KMS-11 (cell line): ENCODE data around the gene NLRX1.
"Not testable (repeated sequence)": the region's sequence is repeated elsewhere in the genome, so short reads cannot be mapped to it uniquely, and the experiment has no call there.

Source experiments
- H2AFZ ChIP-seq: fragments of 200-600 bp; sonication (generic); 2 replicates; pipeline ENCODE4 v1.6.1; 2016; ENCODE audit warnings: antibody characterized with exemption, mixed run types, low read depth
- H3K27ac ChIP-seq: fragments of 200-600 bp; sonication (generic); 2 replicates; pipeline ENCODE4 v1.6.1; 2016; ENCODE audit warnings: mild to moderate bottlenecking, mixed run types
- H3K27me3 ChIP-seq: fragments of 200-600 bp; sonication (generic); 2 replicates; pipeline ENCODE4 v1.6.1; 2017; ENCODE audit warnings: mild to moderate bottlenecking, low read depth, mixed run types, moderate library complexity; ENCODE audit not compliant: insufficient read depth
- H3K36me3 ChIP-seq: fragments of 200-600 bp; sonication (generic); 2 replicates; pipeline ENCODE4 v1.6.1; 2017; ENCODE audit warnings: mild to moderate bottlenecking, mixed run types; ENCODE audit not compliant: insufficient read depth
- H3K4me1 ChIP-seq: fragments of 200-600 bp; sonication (generic); 2 replicates; pipeline ENCODE4 v1.6.1; 2016; ENCODE audit warnings: mild to moderate bottlenecking, low read depth, mixed run types; ENCODE audit not compliant: poor library complexity, severe bottlenecking
- H3K4me2 ChIP-seq: fragments of 200-600 bp; sonication (generic); 2 replicates; pipeline ENCODE4 v1.7.0; 2016; ENCODE audit warnings: mild to moderate bottlenecking, mixed run types
- H3K4me3 ChIP-seq: fragments of 200-600 bp; sonication (generic); IDR thresholded peaks from 2 replicates; pipeline ENCODE4 v1.6.1; 2017; ENCODE audit warnings: low read depth, low read length, mixed read lengths; ENCODE audit not compliant: insufficient read depth
- H3K79me2 ChIP-seq: fragments of 200-600 bp; sonication (generic); 2 replicates; pipeline ENCODE4 v1.6.1; 2016; ENCODE audit warnings: low read depth, mixed run types; ENCODE audit not compliant: insufficient read depth
- H3K9ac ChIP-seq: fragments of 200-600 bp; sonication (generic); 2 replicates; pipeline ENCODE4 v1.6.1; 2016; ENCODE audit warnings: mild to moderate bottlenecking, mixed run types
- H4K20me1 ChIP-seq: fragments of 200-600 bp; sonication (generic); 2 replicates; pipeline ENCODE4 v1.6.1; 2016; ENCODE audit warnings: mild to moderate bottlenecking, mixed run types; ENCODE audit not compliant: insufficient read depth
- TF ChIP-seq, protein P1 (sequence below): fragments of 200-600 bp; sonication (generic); conservative IDR thresholded peaks from 2 replicates; pipeline ENCODE4 v1.6.1; 2017; ENCODE audit warnings: low read depth, mild to moderate bottlenecking, antibody characterized with exemption, low read length, moderate library complexity, mixed read lengths

NLRX1 gene

DNA sequence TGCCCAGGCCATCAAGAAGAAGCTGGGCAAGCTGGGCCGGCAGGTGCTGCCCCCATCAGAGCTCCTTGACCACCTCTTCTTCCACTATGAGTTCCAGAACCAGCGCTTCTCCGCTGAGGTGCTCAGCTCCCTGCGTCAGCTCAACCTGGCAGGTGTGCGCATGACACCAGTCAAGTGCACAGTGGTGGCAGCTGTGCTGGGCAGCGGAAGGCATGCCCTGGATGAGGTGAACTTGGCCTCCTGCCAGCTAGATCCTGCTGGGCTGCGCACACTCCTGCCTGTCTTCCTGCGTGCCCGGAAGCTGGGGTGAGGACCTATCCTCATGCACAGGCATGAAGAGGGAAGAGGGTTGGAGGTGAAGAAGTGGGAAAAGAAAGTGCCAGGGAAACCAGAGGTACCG, 11.5 kb downstream of the NLRX1 start:
- Histone ChIP-seq H3K9ac (no peak overlapping the region), H3K4me2 (no peak overlapping the region)
- TF ChIP-seq, protein P1, sequence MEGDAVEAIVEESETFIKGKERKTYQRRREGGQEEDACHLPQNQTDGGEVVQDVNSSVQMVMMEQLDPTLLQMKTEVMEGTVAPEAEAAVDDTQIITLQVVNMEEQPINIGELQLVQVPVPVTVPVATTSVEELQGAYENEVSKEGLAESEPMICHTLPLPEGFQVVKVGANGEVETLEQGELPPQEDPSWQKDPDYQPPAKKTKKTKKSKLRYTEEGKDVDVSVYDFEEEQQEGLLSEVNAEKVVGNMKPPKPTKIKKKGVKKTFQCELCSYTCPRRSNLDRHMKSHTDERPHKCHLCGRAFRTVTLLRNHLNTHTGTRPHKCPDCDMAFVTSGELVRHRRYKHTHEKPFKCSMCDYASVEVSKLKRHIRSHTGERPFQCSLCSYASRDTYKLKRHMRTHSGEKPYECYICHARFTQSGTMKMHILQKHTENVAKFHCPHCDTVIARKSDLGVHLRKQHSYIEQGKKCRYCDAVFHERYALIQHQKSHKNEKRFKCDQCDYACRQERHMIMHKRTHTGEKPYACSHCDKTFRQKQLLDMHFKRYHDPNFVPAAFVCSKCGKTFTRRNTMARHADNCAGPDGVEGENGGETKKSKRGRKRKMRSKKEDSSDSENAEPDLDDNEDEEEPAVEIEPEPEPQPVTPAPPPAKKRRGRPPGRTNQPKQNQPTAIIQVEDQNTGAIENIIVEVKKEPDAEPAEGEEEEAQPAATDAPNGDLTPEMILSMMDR = no peak

DNA sequence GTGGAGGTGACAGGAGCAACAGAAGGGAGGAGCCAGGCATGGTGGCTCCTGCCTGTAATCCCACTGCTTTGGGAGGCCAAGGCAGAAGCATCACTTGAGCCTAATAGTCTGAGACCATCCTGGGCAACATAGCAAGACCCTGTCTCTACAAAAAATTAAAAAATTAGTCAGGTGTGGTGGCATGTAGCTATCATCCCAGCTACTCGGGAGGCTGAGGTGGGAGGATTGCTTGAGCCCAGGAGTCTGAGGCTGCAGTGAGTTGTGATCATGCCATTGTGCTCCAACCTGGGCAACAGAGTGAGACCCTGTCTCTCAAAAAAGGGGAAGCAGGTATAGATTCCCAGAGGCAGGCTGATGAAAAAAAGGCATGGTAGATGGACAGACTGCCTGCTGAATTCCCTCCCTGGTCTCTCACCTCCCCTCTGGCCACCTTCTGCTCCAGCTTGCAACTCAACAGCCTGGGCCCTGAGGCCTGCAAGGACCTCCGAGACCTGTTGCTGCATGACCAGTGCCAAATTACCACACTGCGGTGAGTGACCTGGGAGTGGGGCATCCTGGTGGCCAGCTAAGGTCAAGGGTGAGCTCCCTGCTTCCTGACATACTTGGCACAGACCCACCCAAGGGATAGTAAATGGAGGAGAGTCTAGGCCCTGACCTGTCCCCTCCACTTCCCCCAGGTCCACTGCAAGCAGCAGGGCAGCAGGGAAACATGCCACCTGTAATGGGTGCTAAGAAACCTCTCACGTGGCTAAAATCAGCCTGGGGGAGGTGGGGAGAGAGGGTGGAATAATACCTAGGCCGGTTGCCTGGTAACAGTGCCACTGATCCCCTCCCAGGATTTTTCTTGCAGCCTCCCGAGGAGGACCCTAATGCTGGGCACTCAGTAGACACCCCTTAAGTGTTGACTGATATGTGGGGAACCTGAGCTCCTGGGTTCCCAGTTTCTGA, 12.5 kb downstream of the NLRX1 start:
- Histone ChIP-seq H3K79me2 (no peaks in the 10 kb centered on the region), H4K20me1 (no peaks in the 10 kb centered on the region), H3K27ac (no peak overlapping the region), H3K27me3 (0 out of 2 replicates have a peak, but pooled peaks cover 1% of the 10 kb centered on the region), H3K4me2 (no peak overlapping the region), H3K4me1 (no peaks in the 10 kb centered on the region), H2AFZ (no peak overlapping the region), H3K4me3 (no peak overlapping the region), H3K36me3 (no peaks in the 10 kb centered on the region), H3K9ac (no peak overlapping the region)
- TF ChIP-seq, protein P1 = no peak

More for the DNA sequence above, 11.5 kb downstream of the NLRX1 start:
- Histone ChIP-seq H3K36me3 (no peaks in the 10 kb centered on the region), H4K20me1 (no peaks in the 10 kb centered on the region), H3K4me3 (no peak overlapping the region), H3K27ac (no peak overlapping the region), H3K27me3 (no peaks in the 10 kb centered on the region), H2AFZ (no peak overlapping the region), H3K79me2 (no peaks in the 10 kb centered on the region), H3K4me1 (no peaks in the 10 kb centered on the region)

DNA sequence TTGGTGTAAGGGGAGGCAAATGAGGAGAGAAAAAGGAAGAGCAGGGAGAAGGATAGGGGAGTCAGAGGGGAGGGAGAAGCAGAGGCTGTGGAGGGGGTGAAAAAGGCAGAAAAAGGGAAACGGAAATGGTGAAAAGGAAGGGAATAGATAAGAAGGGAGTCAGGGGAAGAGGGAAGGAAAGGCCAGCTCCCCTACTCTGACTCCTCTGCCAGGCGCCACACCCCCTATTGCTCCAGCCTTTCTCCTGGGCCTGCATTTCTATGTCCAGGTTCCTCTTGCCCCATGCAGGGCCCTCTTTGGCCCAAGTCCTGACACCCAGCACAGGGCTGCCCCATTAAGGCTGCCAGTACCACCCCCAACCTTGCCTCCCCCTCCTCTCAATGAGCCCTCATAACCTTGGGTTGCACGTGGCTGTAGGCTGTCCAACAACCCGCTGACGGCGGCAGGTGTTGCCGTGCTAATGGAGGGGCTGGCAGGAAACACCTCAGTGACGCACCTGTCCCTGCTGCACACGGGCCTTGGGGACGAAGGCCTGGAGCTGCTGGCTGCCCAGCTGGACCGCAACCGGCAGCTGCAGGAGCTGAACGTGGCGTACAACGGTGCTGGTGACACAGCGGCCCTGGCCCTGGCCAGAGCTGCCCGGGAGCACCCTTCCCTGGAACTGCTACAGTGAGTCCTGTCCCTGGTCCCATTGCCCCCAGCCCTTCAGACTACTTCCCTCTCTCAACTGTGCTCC, 13.3 kb downstream of the NLRX1 start:
- H3K4me2 ChIP-seq = no peak overlapping the region
- no peaks in the 10 kb centered on the region for H3K4me1 ChIP-seq
- no peak overlapping the region for H3K4me3 ChIP-seq
- TF ChIP-seq, protein P1 = no peak
- no peak overlapping the region for H3K9ac ChIP-seq
- H3K36me3 ChIP-seq = no peaks in the 10 kb centered on the region
- H4K20me1 ChIP-seq = no peaks in the 10 kb centered on the region
- H3K27ac ChIP-seq = no peak overlapping the region
- peaks cover 3% of the 10 kb centered on the region; the same call in 1 of the 2 replicates for H3K27me3 ChIP-seq
- no peak overlapping the region for H2AFZ ChIP-seq
- H3K79me2 ChIP-seq = no peaks in the 10 kb centered on the region

DNA sequence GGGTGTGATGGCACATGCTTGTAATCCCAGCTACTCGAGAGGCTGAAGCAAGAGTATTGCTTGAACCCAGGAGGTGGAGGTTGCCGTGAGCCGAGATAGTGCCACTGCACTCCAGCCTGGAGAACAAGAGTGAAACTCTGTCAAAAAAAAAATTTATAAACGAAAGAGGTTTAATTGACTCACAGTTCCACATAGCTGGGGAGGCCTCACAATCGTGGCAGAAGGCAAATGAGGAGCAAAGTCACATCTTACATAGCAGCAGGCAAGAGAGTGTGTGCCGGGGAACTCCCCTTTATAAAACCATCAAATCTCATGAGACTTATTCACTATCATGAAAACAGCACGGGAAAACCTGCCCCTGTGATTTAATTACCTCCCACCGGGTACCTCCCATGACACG, 15.9 kb downstream of the NLRX1 start:
- not testable (repeated sequence) for H3K36me3 ChIP-seq, H3K27me3 ChIP-seq, H3K4me3 ChIP-seq, H4K20me1 ChIP-seq, H3K4me1 ChIP-seq, H3K27ac ChIP-seq, H2AFZ ChIP-seq, H3K79me2 ChIP-seq, H3K9ac ChIP-seq, H3K4me2 ChIP-seq
